NCI-H1048 (cell line): ENCODE data around the gene LRRC18.

Experiments used
- DNase-seq: peaks from one replicate; lab custom pipeline; 2025; lab: John Stamatoyannopoulos, UW

LRRC18 gene

DNA sequence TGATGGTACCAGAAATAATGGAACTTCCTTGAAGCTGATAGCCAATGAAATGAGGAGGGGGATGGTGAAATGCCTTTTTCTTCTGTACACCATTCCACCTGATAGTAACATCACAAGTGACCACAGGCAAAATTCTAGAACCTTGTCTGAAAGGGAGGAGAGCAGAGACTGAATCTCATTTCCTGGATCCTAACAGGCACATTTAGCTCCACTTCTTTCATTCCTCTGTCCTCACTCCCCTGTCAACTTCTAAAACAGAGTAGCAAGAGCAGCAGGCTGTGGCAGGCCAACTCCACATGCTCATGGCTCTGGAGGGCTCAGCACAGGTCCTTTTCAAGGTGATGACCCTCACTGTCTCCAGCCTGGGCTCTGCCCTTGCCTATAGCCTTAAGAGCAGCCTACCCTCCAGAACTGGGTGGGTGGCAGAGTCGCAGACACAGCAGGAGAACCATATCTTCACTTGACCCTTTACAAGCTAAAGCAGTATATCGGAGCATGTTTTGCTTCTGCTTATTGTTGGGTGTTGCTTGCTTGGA, at the start of gene LRRC18:
TSS of gene LRRC18 (minus strand) at position 51 of the 536 bp plus-strand sequence. CDS start 25,685 bp downstream, outside the sequence.
- no peak for DNase-seq

DNA sequence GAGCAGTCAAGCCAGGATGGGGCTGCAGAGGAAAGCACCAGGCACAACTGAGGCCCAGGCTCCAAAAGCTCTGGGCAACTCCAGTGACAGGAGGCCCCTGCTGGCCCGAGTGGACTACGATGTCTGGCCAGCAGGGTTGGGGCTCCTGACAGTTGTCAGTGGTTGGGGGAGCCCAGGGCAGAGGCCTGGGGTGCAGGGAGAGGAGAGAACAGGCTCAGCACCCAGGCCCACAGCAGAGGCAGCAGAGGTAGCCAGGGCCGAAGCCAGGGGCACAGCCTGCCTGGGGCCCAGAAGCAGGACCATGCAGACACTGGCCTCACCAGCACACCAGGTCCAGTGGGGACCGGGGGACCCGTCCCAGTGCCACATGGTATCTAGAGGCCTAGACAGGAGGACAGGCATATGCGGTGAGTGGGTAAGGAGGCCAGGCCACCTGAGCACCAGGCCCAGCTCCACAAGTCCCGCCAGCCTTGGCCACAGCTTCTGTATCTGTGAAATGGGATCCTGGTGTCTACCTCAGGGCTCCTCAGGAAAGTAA, 46.0 kb upstream of the LRRC18 start:
- no peak for DNase-seq

DNA sequence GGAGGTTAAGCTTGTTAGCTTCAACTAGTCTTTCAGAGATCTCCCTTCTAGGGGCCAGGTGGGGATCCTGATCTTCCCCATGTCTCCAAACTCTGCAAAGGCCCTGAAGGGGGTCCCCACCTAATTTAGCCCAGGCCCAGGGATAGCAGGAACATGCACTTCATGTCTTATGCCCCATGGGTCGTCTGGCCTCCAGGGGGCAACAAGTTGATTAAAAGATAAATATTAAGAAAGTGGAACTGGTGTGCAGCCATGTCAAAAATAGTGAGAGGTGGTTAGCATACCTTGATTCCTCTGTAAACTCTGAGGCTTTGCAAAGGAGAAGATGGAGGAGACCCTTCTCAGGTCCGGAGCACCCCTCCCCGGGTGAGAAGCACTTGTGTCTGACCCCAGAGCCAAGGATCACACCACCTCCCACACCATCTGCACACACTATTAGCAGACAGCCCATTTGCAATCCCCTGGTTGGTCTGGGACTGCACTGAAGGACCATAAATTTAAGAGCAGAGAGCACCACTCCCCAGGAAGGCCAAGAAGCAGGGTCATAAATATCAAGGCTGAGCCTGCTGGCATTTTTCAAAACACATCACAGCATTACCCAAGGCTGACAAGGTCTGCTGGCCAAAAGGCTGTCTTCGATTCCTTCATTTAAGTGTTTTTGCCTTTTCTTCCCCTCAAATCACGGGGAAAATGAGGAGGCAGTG, 44.2 kb upstream of the LRRC18 start:
- DNase-seq = no peak

DNA sequence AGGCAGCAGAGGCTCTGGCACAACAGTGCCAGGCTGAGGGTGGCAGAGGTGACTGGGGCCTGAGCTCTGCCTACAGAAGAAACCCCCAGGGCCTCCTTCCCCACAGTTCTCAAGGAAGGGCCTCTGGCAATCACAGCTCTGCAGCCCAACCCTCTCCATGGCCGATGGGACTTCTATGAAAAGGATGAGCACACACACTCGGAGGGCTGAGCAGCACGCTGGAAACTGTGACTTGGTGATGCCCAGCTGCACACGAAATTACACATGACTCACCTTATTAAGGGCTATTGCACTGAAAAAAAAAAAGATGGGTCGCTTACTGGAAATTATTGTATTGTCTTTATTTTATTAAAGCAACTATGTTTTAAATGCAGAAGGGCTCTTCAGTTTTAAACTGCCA, 42.9 kb upstream of the LRRC18 start:
- no peak for DNase-seq

DNA sequence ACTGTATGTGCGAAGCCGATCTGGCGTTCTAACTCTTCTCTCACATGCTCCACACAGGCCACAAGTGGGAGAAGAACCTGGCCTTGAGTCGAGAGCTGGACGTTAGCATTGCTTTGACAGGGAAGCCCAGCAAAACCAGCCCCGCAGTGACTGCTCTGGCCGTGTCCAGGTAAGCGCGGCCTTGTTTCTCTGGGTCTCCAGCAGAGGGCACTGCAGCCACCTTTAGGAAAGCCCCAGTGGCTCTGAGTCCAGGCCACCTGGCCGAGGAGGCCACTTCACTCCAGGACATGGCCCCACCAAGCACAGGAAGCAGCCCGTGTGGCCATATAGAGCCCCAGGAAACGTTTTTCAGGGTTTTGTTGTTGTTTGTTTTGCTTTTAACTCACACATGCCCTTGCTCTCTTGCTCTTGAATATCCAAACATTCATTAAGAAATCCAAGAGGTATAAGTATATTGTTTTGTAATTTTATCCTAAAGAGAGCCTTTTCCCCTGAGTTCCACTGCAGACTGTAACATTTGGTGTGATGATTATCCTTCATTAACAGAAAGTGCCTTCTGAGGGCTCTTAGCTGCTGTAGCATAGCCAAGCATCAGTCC, 41.8 kb upstream of the LRRC18 start:
- DNase-seq = no peak

DNA sequence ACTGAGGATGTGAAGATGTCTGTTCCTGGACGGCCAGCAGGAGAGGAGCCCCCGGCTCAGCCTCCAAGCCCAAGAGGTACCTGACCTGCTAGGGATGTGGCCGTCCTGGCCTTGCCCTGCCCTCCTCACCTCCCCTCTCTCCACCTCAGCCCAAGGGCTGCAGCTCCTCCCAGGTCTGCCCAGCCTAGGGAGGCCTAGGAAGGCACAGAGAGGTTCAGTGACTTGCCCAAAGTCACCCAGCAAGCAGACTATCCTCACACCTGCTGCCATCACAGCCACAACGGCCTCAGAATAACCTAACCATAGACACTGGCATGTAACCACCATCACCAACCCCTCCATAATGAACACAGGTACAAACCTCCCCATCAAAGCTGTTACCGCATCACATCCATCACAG, 38.7 kb upstream of the LRRC18 start:
- DNase-seq = no peak

DNA sequence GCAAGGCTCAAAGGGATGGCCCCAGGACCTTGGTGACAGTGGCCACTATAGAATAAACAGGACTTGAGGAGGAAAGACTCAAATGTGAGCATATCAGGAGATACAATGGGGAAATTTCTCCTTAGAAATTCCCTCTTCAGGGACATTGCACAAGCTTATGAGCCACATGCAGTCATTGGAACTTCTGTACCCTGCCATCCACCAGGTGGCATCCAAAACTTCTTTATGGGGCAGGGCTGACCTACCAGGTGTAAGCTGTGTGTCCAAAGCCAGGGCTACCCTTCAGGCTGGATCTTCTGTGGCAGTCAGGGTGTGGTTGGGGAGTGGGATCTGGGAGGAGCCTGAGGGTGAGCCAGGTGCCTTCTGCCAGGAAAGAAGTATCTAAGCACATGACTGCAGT, 36.6 kb upstream of the LRRC18 start:
- DNase-seq = no peak

DNA sequence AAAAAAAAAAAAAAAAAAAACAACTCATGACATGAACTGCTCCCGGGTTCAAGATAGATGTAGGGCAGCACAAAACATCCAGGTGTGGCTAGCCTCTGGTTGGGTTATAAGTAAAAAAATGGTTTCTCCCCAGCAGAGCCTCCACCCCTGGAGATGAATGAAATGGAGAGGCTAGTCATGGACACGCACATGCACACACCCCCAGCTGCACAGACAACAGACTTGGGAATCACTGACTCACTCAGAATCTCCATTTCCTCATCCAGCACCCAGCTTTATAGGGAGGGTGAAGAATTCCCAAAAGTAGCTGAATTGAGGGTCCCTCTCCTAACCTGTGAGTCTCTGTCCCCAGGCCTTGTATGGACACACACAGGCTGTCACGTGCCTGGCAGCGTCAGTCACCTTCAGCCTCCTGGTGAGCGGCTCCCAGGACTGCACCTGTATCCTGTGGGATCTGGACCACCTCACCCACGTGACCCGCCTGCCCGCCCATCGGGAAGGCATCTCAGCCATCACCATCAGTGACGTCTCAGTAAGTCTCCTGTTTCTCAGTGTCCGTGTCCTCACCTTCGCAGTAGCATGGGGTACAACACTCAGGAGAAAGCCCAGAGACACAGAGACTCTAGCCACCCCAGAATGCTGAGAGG, 35.0 kb upstream of the LRRC18 start:
- DNase-seq = no peak

DNA sequence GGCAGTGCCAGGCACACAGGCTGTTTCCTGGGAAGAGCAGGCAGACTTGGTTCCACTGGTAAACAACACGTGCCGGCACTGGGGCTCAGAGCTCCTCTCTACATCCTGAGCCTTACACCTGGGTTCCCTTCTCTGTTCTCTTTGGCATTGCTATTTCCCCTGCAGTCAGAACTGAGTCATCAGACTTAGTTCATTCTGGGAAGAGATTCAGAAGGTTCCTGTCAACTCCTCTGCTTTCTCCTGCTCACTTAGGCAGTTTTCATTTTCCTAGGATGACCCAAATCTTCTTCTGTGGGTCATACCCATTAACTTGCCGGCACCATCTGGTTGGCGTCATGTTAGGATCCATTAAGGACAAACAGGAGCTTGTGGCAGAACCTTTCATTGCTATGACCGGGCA, 33.4 kb upstream of the LRRC18 start:
- no peak for DNase-seq

DNA sequence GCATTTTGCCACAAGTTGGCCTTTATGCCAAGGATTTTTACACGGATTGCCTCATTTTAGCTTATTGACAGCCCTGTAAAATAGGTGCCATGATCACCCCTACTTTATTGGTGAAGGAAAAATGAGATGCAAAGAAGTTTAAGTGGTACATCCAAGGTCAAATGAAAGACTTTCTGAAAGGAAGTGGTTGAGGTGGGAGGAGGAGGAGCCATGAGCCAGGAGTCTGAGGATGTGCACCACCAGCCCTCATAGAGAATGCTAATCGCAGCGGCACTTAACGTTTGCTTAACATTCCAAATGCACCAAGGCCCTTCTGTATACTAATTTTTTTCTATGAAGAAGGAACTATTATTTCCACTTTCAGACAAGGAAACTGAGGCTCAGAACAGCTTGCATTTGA, 31.0 kb upstream of the LRRC18 start:
- no peak for DNase-seq

DNA sequence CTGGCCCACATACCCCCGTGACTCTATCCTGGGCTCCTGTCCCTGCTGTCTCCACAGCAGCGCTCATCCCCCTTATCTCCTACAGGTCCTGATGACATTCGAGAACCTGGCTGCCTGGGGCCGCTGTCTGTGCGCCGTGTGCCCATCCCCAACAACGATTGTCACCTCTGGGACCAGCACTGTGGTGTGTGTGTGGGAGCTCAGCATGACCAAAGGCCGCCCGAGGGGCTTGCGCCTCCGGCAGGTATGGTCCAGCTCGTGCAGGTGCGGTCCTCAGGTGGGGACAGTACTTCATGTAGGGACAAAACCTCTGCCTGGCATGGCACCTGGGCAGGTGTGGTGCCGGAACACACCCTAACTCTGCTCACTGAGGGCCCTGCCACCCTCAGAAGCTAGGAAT, 30.4 kb upstream of the LRRC18 start:
- DNase-seq = no peak

DNA sequence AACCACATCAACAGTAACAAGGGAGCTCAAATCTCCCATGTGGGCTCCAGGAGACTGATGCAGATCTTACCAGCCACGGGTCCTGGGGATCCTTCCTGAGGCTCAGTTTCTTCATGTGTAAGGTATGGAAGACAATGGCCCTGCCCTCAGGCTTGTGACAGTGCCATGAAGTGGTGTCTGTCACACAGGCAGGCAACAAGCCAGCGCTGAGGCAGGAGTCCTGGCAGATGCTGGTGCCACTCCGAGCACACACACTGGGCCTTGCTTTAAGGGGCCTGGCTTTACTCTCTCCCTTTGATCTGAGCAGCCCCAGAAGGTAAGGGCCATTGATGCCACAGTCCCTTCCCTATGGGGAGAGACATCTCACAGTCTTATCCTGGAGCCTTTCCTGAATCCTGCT, 28.4 kb upstream of the LRRC18 start:
- no peak for DNase-seq

DNA sequence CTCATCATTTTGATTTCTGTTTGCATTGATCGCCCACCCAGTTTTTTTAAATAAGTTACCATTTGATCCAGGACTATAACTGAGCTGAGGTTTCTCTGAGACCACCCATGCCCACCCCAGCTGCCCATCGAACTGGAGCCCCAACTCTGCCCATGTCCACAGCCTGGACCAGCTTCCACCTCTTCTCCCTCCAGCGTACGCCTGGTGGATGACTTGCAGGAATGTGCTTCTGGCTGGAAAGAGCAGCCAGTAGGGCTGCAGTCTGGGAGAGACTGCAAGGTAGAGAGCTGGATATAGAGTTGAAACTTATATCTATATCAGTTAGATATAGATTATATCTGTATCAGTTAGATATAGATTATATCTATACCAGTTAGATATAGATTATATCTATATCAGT, 25.8 kb upstream of the LRRC18 start:
- DNase-seq = no peak

DNA sequence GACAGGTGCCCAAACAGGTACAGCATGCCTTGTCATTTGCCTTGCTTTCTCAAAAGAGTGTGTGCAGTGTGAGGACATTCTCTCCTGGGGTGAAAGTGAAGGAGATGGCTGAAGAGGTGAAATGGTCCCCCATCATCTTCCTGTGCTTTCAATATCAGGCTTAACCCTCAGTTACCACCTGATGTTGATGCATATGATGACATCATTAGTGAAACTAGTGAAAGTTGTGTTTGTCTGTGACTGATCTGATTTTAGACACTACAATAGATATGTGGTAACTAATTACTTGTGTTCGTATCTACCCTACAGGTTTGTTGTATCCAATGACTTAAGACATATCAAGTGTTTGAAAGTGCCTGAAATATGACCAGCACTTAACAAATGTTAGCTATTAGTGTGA, 24.4 kb upstream of the LRRC18 start:
- DNase-seq = no peak

DNA sequence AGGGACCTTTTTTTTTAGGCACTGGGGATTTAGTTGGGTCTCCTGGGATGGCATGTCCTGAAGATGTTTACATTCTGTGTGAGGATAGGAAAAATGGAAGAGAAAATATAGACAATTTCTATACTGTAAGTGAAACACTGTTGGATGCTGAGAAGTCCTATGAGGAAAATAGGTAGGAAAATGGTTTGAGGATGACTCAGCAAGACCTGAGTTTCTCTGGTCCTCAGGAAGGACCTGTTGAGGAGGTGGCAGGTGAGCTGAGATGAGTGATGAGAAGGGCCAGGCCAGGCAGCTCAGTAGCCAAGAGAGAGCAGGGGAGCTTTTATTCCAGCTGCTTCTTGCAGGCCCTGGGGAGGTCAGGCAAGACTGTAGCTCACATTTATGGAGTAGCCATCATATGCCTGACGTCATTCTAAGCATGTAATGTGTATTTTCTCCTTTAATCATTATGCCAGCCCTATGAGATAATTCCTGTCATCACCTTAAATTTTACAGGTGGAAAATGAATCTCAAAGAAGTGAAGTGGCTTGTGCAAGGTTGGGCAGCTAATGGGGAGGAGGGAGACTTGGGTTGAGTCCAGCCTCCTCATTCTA, 19.1 kb upstream of the LRRC18 start:
- no peak for DNase-seq

DNA sequence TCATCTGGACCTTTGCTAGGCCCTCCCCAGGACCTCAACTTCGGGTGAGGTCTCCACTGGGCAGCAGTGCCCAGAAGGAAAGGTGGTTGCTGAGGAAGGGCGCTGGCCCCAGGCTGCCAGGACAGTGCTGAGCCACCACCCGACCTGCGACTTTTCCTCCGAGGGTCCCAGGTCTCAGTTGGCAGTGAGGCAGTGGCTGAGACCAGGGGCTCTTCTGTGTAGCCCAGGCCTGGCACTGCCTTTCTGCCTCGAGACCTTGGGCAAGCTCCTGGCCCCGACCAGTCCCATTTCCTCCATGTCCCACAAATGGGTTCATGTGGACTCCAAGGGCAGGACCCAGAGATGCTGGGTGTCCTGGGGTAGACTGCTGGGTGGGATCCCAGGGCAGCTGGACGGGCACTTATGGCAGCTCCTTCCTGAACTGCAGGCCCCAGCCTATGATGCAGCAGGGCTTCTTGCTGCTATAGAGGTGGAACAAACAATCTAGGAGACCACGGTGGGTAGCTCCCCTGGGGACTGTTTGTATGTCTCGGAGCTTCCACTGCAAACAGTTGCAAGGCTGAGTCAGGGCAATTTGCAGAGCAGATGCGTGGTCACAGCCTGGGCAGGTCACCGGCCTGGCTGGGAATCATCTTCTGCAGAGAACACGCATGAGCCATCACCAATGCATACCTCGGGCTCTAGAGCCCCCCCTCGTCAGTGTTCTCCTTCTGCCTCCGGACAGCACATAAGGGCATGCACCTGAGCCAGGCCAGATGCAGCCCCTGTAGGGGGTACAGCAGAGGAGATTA, 17.9 kb upstream of the LRRC18 start:
- DNase-seq = no peak

DNA sequence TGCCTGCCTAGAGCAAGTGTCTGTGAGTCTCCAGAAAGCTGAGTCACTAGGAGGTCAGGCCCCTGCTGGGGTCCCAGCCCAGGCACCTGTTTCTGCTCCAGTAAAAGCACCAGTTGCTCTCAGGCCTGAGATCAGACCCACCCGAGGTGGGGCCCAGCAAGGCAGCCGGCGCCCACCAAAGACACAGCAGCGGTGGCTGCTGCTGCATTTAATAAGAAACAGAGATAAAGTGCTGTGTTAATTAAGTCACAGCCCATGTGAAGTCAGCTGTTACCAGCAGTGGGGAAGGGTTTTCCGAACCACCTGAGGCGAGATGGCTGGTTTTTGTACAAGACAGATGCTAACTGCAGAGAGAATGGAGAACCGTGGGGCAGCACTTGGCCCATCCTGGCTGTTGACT, 12.1 kb upstream of the LRRC18 start:
- no peak for DNase-seq

DNA sequence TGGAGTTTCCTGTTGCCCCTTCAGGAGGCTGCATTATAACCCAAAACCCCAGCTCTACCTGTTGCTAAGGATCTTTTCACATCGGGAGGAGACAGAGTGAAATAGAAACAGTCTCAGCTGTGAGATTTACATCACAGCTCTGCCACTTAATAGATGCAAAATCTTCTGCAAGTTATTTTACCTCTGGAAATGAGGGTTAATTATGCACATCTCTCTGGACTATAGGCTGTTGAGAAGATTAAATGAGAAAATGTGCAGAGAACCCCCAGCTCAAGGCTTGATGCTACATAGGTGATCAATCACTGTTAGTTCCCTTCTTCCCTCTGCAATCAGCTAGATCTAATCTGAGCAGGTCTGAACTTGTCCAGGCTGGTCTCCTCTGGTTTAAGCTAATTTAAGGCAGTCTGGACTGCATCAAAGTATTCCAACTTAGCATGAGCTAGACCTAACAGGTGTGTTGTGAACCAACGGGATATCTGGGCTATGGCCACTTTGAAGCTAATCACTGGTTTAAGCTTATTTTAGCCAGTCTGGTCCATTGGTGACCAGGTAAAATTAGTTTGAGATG, 8.9 kb upstream of the LRRC18 start:
- DNase-seq = no peak

DNA sequence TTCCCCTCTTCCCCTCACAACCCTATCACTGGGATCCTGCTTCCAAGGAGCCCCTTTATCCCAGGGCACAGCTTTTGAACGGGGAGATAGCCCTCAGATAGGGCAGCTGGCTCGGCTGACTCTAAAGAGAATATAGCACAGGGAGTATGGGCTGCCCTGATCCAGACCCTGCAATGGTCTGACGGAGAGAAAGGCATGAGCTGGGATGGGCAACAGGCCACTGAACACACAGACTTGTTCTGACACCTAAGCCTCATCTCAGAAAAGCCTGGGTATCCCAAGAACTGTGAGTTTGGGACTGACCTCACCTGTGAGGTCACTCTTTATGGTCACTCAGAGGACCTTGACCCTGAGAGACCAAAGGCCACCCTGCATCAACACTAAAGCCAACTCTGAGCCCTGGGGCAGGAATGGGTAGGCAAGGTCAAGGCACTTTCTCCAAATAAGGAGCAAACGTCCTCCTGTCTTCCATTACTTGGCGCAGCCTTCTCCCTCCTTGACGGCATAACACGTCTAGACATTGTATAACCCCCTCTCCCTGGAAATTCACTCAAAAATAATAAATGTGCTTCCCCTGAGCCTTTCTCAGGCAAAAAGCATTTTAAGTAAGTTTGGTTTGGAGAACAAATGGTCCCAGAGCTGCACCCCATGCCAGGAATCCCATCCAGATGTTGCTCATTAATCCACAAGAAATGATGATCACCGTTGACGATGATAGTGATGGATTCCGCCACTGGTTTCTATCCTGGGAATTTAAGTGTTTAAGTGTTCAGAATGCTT, 8.2 kb upstream of the LRRC18 start:
- DNase-seq = no peak

DNA sequence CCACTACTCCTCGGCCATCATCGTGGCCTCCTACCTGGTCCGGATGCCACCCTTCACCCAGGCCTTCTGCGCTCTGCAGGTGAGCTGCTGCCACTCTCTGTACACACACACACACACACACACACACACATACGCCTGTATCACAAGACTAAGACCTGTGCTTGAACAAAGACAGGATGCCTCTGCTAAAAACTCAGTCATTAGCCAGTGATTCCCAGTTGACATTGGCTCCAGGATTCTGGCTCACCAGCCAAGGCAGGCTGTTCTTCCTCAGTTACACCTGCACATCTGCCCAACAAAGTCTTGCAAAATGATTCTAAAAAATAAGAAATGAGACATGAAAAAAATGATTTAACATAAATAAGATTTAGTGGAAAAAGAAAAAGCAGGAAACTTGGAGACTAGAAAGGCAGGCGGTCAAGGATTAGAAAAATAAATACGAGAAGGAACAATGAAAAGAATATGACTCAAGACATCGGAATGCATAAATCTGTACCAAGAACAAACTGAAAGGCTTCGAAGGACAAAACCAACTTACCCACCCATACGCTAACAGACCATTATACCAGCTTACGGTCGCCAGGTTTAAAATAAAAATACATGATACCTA, 7.4 kb upstream of the LRRC18 start:
- DNase-seq = no peak
